Hepatocyte (in vitro differentiated cells): ENCODE results near the gene HTR3E. TPM values are rescaled to one million over a fixed set of nuclear protein-coding genes. Genes with fewer than 3 reads are reported as not detected.

Experiments
- DNase-seq: peaks from one replicate; pipeline ENCODE4 v3.0.0-alpha.2; 2016; ENCODE audit warnings: low spot score
- H2AFZ ChIP-seq: fragments of 200-600 bp; sonication (generic); 2 replicates; pipeline ENCODE4 v1.6.0; 2016; ENCODE audit warnings: antibody characterized with exemption, mild to moderate bottlenecking
- H3K27ac ChIP-seq: fragments of 200-600 bp; sonication (generic); 2 replicates; pipeline ENCODE4 v1.5.1; 2016; ENCODE audit warnings: mild to moderate bottlenecking
- H3K27me3 ChIP-seq: fragments of 200-600 bp; sonication (generic); 2 replicates; pipeline ENCODE4 v1.6.1; 2016
- H3K36me3 ChIP-seq: fragments of 200-600 bp; sonication (generic); replicated peaks from 2 replicates; pipeline ENCODE4 v1.5.1; 2016; ENCODE audit warnings: low read depth; ENCODE audit not compliant: insufficient read depth
- H3K4me1 ChIP-seq: fragments of 200-600 bp; sonication (generic); 2 replicates; pipeline ENCODE4 v1.5.1; 2016; ENCODE audit warnings: mild to moderate bottlenecking, moderate library complexity; ENCODE audit not compliant: insufficient read depth
- H3K4me2 ChIP-seq: fragments of 200-600 bp; sonication (generic); 2 replicates; pipeline ENCODE4 v1.6.0; 2016
- H3K4me3 ChIP-seq: fragments of 200-600 bp; sonication (generic); 2 replicates; pipeline ENCODE4 v1.5.1; 2016; ENCODE audit warnings: mild to moderate bottlenecking
- H3K79me2 ChIP-seq: fragments of 200-600 bp; sonication (generic); 2 replicates; pipeline ENCODE4 v1.6.0; 2017; ENCODE audit warnings: mild to moderate bottlenecking
- H3K9me2 ChIP-seq: fragments of 200-600 bp; sonication (generic); replicated peaks from 2 replicates; pipeline ENCODE4 v1.6.0; 2017; ENCODE audit warnings: mild to moderate bottlenecking; ENCODE audit not compliant: insufficient read depth
- H3K9me3 ChIP-seq: fragments of 200-600 bp; sonication (generic); 2 replicates; pipeline ENCODE4 v1.5.1; 2016; ENCODE audit warnings: low read depth, mild to moderate bottlenecking
- H4K20me1 ChIP-seq: fragments of 200-600 bp; sonication (generic); 2 replicates; pipeline ENCODE4 v1.6.0; 2016; ENCODE audit warnings: mild to moderate bottlenecking; ENCODE audit not compliant: insufficient read depth, poor library complexity, severe bottlenecking
- CTCF ChIP-seq: fragments of 200-600 bp; sonication (generic); IDR thresholded peaks from 2 replicates; pipeline ENCODE4 v1.5.1; 2016; ENCODE audit warnings: antibody characterized with exemption, mild to moderate bottlenecking; ENCODE audit not compliant: poor library complexity
- EZH2 ChIP-seq: fragments of 200-600 bp; sonication (generic); IDR thresholded peaks from 2 replicates; pipeline ENCODE4 v1.6.1; 2016; ENCODE audit warnings: antibody characterized with exemption, mild to moderate bottlenecking, borderline replicate concordance
- EZH2phosphoT487 ChIP-seq: fragments of 200-600 bp; sonication (generic); IDR thresholded peaks from one replicate; pipeline ENCODE4 v1.6.1; 2018; ENCODE audit warnings: antibody characterized with exemption, mild to moderate bottlenecking, low read depth, moderate library complexity; ENCODE audit not compliant: unreplicated experiment, severe bottlenecking
- WGBS: methylation state at CpG from one replicate; pipeline ENCODE4 v1.1.6; 2016; ENCODE audit warnings: low lambda C conversion rate; ENCODE audit errors: missing lambda C conversion rate; 5-methylcytosine and 5-hydroxymethylcytosine counted together
- polyA plus RNA-seq: library from polyadenylated mRNA; unstranded; fragments of >200 nt; fragmentation: Nextera tagmentation; extraction: Ambion mirVana; gene quantifications from 2 replicates; pipeline ENCODE4 v1.2.1, GENCODE V29; 2016
- total RNA-seq: library from RNA; depleted of rRNA; stranded (reverse); fragments of >200 nt; gene quantifications from 2 replicates; pipeline ENCODE4 v1.2.3, GENCODE V29; 2014

Gene HTR3E
- total and polyA plus RNA-seq, 2 experiments from 2014 or later = not detected

DNA sequence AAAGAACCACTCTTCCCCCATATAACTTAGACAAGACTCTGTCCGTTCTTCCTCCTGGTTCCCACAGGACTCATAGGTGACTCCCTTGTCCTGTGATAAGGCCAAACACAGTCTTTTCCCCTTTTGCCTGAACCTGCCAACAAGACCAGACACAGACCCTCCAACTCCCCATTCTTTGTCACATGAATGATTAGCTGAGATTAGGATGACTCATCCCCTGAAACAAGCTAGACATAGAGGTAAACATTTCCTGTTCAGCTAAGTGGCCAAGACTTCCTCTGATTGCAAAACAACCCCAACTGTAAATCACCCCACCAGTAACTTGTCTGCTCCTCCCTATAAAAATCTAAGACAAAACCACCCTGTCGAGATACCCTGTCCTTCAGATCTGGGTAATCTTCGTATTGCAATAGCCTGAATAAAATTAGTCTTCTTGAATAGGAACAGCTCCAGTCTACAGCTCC is 11.4 kb upstream of the HTR3E start:
- no peak overlapping the region for H3K4me3 ChIP-seq
- no peak overlapping the region for H2AFZ ChIP-seq
- no peaks in the 10 kb centered on the region for H3K36me3 ChIP-seq
- H3K4me2 ChIP-seq = no peak overlapping the region
- TF ChIP-seq EZH2phosphoT487 = no peak
- no peak for TF ChIP-seq EZH2
- TF ChIP-seq CTCF = no peak
- no peaks in the 10 kb centered on the region for H4K20me1 ChIP-seq
- H3K79me2 ChIP-seq = no peaks in the 10 kb centered on the region
- no peaks in the 10 kb centered on the region for H3K9me3 ChIP-seq
- H3K9me2 ChIP-seq = no peaks in the 10 kb centered on the region
- no peaks in the 10 kb centered on the region for H3K27me3 ChIP-seq
- H3K27ac ChIP-seq = no peak overlapping the region
- H3K4me1 ChIP-seq = no peaks in the 10 kb centered on the region
- WGBS = 67% methylated on average over 3 of the region's 3 CpGs
- DNase-seq = peak; percentile 16

DNA sequence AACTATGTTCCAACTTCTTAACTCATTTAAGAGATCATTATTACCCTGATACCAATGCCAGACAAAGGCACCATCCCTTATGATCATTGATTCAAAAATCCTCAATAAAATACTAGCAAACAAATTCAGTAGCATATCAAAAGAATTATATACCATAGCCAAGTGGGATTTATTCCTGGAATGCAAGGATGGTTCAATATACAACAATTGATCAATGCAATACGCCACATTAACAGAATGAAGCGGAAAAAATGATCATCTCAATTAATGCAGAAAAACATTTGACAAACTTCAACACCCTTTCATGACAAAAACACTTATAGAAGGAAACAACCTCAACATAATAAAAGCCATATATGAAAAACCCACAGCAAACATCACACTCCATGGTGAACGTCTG is 4.7 kb upstream of the HTR3E start:
- DNase-seq = no peak
- TF ChIP-seq CTCF = no peak
- TF ChIP-seq EZH2 = no peak
- no peak for TF ChIP-seq EZH2phosphoT487
- no peaks in the 10 kb centered on the region for H3K4me1 ChIP-seq
- H3K9me2 ChIP-seq = no peaks in the 10 kb centered on the region
- H3K36me3 ChIP-seq = no peaks in the 10 kb centered on the region
- no peak overlapping the region for H2AFZ ChIP-seq
- no peak overlapping the region for H3K4me2 ChIP-seq
- H3K9me3 ChIP-seq = no peaks in the 10 kb centered on the region
- H3K79me2 ChIP-seq = no peaks in the 10 kb centered on the region
- no peak overlapping the region for H3K27ac ChIP-seq
- no peaks in the 10 kb centered on the region for H3K27me3 ChIP-seq
- no peaks in the 10 kb centered on the region for H4K20me1 ChIP-seq
- H3K4me3 ChIP-seq = no peak overlapping the region
- WGBS = 93% methylated on average over 3 of the region's 3 CpGs

GRCh38 chr3:184097556-184097955 is 692 bp downstream of the HTR3E start:
- Histone ChIP-seq H3K9me3 (no peaks in the 10 kb centered on the region), H3K4me3 (no peak overlapping the region), H4K20me1 (no peaks in the 10 kb centered on the region), H3K79me2 (no peaks in the 10 kb centered on the region), H3K9me2 (no peaks in the 10 kb centered on the region), H3K27me3 (no peaks in the 10 kb centered on the region), H2AFZ (no peak overlapping the region), H3K4me1 (no peaks in the 10 kb centered on the region), H3K4me2 (no peak overlapping the region), H3K27ac (no peak overlapping the region), H3K36me3 (no peaks in the 10 kb centered on the region)
- 94% methylated on average over 6 of the region's 6 CpGs for WGBS
- no peak for DNase-seq
- TF ChIP-seq EZH2phosphoT487 = no peak
- no peak for TF ChIP-seq CTCF
- TF ChIP-seq EZH2 = no peak
